Panc1 (cell line): Measurements from ENCODE around the gene LTO1. TPM values are rescaled to one million over a fixed set of nuclear protein-coding genes. Genes with fewer than 3 reads are reported as not detected.

ENCODE experiments used
- ATAC-seq: fragments of 200-7000 bp; cut with Tn5 transposase; 2 replicates; pipeline ENCODE4 v1.9.1; 2020; ENCODE audit warnings: mild to moderate bottlenecking, moderate library complexity
- BruUV-seq: library from RNA; stranded (reverse); fragments of 400-500 nt; replicated peaks from 2 replicates; lab custom pipeline; 2021; lab: Mats Ljungman, UMichigan
- CTCF ChIA-PET: fragments of 300-600 bp; sonication (Branson Sonifier 250); formaldehyde crosslinking; loops from one replicate; lab custom pipeline; 2022; ENCODE audit warnings: antibody characterized with exemption; lab: Charles Lee
- POLR2A ChIA-PET: fragments of 300-600 bp; sonication (Branson Sonifier 250); formaldehyde crosslinking; loops from one replicate; lab custom pipeline; 2022; ENCODE audit warnings: antibody characterized with exemption; lab: Charles Lee
- DNase-seq: peaks from one replicate; pipeline ENCODE4 v3.0.0-alpha.2; 2010; ENCODE audit warnings: low read depth, low spot score
- H3K27ac ChIP-seq: 2 replicates; pipeline ENCODE4 v1.5.1; 2011; ENCODE audit warnings: mild to moderate bottlenecking, low read length, inconsistent platforms
- H3K27me3 ChIP-seq: fragments of 200-500 bp; sonication (Bioruptor generic); 2 replicates; pipeline ENCODE4 v1.6.0; 2014; ENCODE audit warnings: low read length, inconsistent platforms; ENCODE audit not compliant: control insufficient read depth, insufficient read depth
- H3K36me3 ChIP-seq: fragments of 200-500 bp; sonication (Bioruptor generic); 2 replicates; pipeline ENCODE4 v1.5.1; 2014; ENCODE audit warnings: inconsistent platforms, mild to moderate bottlenecking, low read length, moderate library complexity; ENCODE audit not compliant: control insufficient read depth, insufficient read depth
- H3K4me1 ChIP-seq: 2 replicates; pipeline ENCODE4 v1.5.1; 2011; ENCODE audit warnings: inconsistent platforms, mild to moderate bottlenecking, low read length, moderate library complexity; ENCODE audit not compliant: control insufficient read depth, insufficient read depth
- H3K4me3 ChIP-seq, 2 experiments: 2 replicates each; pipeline ENCODE4 v1.5.1; 2011 to 2012; ENCODE audit warnings: low read depth in 2 of 2, low read length in 2 of 2, mild to moderate bottlenecking in 2 of 2, inconsistent platforms in 1 of 2, moderate library complexity in 1 of 2
- H3K9me3 ChIP-seq: fragments of 200-500 bp; sonication (Bioruptor generic); 2 replicates; pipeline ENCODE4 v1.5.1; 2014; ENCODE audit warnings: low read depth, mild to moderate bottlenecking, inconsistent platforms, low read length, moderate library complexity; ENCODE audit not compliant: control insufficient read depth, insufficient read depth
- POLR2AphosphoS5 ChIP-seq: IDR thresholded peaks from 2 replicates; pipeline ENCODE4 v1.6.1; 2012; ENCODE audit warnings: mild to moderate bottlenecking, low read depth, low read length, moderate library complexity
- REST ChIP-seq, 2 experiments: IDR thresholded peaks; 2 replicates each; pipeline ENCODE4 v1.6.1; 2011 to 2012; ENCODE audit warnings: low read depth in 2 of 2, control low read depth in 1 of 2, low read length in 1 of 2, mild to moderate bottlenecking in 1 of 2, moderate library complexity in 1 of 2; ENCODE audit not compliant: insufficient read depth in 1 of 2
- SIN3A ChIP-seq: IDR thresholded peaks from 2 replicates; pipeline ENCODE4 v1.6.1; 2012; ENCODE audit warnings: low read depth, mild to moderate bottlenecking, low read length, moderate library complexity, borderline replicate concordance; ENCODE audit not compliant: insufficient read depth
- TCF7L2 ChIP-seq: IDR thresholded peaks from 2 replicates; pipeline ENCODE4 v1.6.1; 2011; ENCODE audit warnings: mild to moderate bottlenecking, low read depth, low read length, inconsistent platforms
- in situ Hi-C: cut with HindIII; loops from 2 replicates; pipeline ENCODE4 v1.10.0; 2016; ENCODE audit warnings: low sequenced_read_pairs, low pct_unique_long_range_greater_than_20kb
- intact Hi-C: fragments of 100-400 bp; cut with micrococcal nuclease; formaldehyde crosslinking; loops from one replicate; pipeline ENCODE4 v1.10.0; 2022; ENCODE audit not compliant: unreplicated experiment
- total RNA-seq: library from RNA; stranded (reverse); gene quantifications from one replicate; pipeline ENCODE4 v1.2.1, GENCODE V29; 2021; ENCODE audit not compliant: unreplicated experiment
- TF ChIP-seq, protein P1 (sequence below): fragments of 450-650 bp; IDR thresholded peaks from 2 replicates; pipeline ENCODE4 v1.5.1; 2017; ENCODE audit warnings: mild to moderate bottlenecking

Gene LTO1
- total RNA-seq, 1 experiment from 2014 or later = 28.7 TPM

DNA sequence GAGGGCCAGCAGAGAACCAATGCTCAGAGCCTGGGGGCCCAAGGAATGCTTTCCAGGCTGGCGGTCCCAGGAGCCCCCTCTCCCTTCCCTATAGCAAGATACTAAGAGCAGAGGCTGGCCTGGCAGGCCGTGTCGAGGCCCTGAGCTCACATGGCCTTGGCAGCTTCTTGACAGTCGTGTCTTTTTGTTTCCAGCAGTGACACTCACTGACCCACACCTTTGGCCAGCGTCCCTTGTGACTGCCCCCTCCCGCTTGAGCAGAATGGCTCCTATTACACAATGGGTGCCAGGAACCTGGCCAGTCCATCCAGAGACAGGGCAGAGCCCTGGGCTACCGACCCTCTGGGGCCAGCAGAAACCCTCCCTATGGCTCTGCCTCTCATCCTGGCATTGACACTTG lies 40.6 kb downstream of the LTO1 start:
- intact Hi-C loops = no loop called here
- ChIA-PET CTCF (no interaction called here), POLR2A (interaction anchor here (0.6 kb wide), 1 partner anchor 544 kb away, joined by 3 read pairs; no protein-coding TSS in a partner anchor)
- no peak for TF ChIP-seq SIN3A
- no peak for DNase-seq
- peaks cover 27% of the 10 kb centered on the region for H3K4me1 ChIP-seq
- no peaks in the 10 kb centered on the region; the same call in 1 of the 2 replicates for H3K36me3 ChIP-seq
- H3K27me3 ChIP-seq = no peaks in the 10 kb centered on the region
- BruUV-seq = no TSS peak
- H3K4me3 ChIP-seq = no peak overlapping the region
- in situ Hi-C loops = no loop called here
- ATAC-seq = no peak
- no peaks in the 10 kb centered on the region for H3K9me3 ChIP-seq
- peak overlapping the region; percentile 83; the same call in 1 of the 2 replicates for H3K27ac ChIP-seq

- ChIA-PET CTCF (no interaction called here), POLR2A (interaction anchor here (0.6 kb wide), 1 partner anchor 544 kb away, joined by 3 read pairs; no protein-coding TSS in a partner anchor)
- Histone ChIP-seq H3K4me3 (no peak overlapping the region), H3K27ac (no peak overlapping the region), H3K9me3 (no peaks in the 10 kb centered on the region), H3K27me3 (no peaks in the 10 kb centered on the region), H3K4me1 (peaks cover 27% of the 10 kb centered on the region), H3K36me3 (no peaks in the 10 kb centered on the region; the same call in 1 of the 2 replicates)
- DNase-seq (no peak), ATAC-seq (no peak)
- BruUV-seq = no TSS peak
- intact Hi-C loops = no loop called here
- in situ Hi-C loops = no loop called here
- TF ChIP-seq, protein P1, sequence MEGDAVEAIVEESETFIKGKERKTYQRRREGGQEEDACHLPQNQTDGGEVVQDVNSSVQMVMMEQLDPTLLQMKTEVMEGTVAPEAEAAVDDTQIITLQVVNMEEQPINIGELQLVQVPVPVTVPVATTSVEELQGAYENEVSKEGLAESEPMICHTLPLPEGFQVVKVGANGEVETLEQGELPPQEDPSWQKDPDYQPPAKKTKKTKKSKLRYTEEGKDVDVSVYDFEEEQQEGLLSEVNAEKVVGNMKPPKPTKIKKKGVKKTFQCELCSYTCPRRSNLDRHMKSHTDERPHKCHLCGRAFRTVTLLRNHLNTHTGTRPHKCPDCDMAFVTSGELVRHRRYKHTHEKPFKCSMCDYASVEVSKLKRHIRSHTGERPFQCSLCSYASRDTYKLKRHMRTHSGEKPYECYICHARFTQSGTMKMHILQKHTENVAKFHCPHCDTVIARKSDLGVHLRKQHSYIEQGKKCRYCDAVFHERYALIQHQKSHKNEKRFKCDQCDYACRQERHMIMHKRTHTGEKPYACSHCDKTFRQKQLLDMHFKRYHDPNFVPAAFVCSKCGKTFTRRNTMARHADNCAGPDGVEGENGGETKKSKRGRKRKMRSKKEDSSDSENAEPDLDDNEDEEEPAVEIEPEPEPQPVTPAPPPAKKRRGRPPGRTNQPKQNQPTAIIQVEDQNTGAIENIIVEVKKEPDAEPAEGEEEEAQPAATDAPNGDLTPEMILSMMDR = no peak
- TF ChIP-seq POLR2AphosphoS5 (no peak), REST (IDR thresholded peaks at IDR 0.05; ENCODE audit: insufficient read depth in 1 of 2, low read depth in 2 of 2, low read length in 1 of 2) (no peak), SIN3A (no peak), TCF7L2 (no peak)
Measured at GRCh38 chr11:69634069-69634468, 41.1 kb downstream of the LTO1 start.

GRCh38 chr11:69632900-69633299 lies 42.3 kb downstream of the LTO1 start:
- no peak for DNase-seq
- ChIA-PET POLR2A (no interaction called here), CTCF (no interaction called here)
- Histone ChIP-seq H3K4me1 (peaks cover 22% of the 10 kb centered on the region), H3K36me3 (no peaks in the 10 kb centered on the region; the same call in 1 of the 2 replicates), H3K9me3 (no peaks in the 10 kb centered on the region), H3K27ac (no peak overlapping the region), H3K4me3 (no peak overlapping the region), H3K27me3 (no peaks in the 10 kb centered on the region)
- in situ Hi-C loops (no loop called here), intact Hi-C loops (no loop called here)
- no peak for TF ChIP-seq TCF7L2
- TF ChIP-seq, protein P1 = no peak
- TF ChIP-seq REST (IDR thresholded peaks at IDR 0.05; ENCODE audit: insufficient read depth in 1 of 2, low read depth in 2 of 2, low read length in 1 of 2) = no peak
- TF ChIP-seq SIN3A = no peak
- TF ChIP-seq POLR2AphosphoS5 = no peak
- no TSS peak for BruUV-seq
- no peak for ATAC-seq
